ENCODE data around the gene NAXD.

DNA sequence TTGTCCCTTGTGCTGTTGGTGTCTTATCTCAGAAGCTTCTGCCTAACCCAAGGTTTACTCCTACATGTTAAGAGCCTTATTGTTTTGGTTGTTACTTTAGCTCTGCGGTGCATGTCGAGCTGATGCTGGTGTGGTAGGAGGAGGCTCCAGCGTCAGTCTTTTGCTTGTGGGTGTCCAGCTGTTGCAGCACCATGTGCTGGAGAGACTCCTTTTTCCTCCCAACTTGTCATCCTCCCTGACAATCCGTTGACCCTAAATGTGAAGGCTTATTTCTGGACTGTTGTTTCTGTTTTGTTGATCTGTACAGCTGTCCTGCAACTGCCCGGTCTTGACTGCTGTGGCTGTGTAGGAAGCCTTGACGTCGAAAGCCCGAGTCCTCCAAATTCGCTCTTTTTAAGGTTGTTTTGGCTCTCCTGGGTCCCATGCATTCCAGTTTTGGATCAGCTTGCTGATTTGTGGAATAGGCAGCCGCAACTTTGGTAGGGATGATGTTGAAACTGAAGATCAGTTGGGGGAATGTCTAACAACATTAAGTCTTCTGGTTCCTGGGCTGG, 15.3 kb downstream of the NAXD start:
- no peak for TF ChIP-seq POLR2A (IDR thresholded peaks at IDR 0.05)
- TF ChIP-seq CTCF (IDR thresholded peaks at IDR 0.05) = no peak

All from transverse colon (tissue), 3 donors.